WTC11 (cell line): Measurements from ENCODE around the gene NKRF. TPM values are rescaled to one million over a fixed set of nuclear protein-coding genes. Genes with fewer than 3 reads are reported as not detected.
A peak's percentile ranks its signal among the peaks of the same experiment; 100 is the strongest.

Source experiments
- ATAC-seq: fragments of 200-7000 bp; cut with Tn5 transposase; 2 replicates; pipeline ENCODE4 v1.10.0; 2021; ENCODE audit warnings: mild to moderate bottlenecking, moderate library complexity
- CTCF ChIA-PET: fragments of 300-600 bp; sonication (Branson Sonifier 250); formaldehyde crosslinking; loops from one replicate; lab custom pipeline; 2021; ENCODE audit warnings: antibody characterized with exemption; lab: Charles Lee
- POLR2A ChIA-PET: fragments of 350-600 bp; sonication (Branson Sonifier 250); formaldehyde crosslinking; loops from one replicate; lab custom pipeline; 2021; ENCODE audit warnings: antibody characterized with exemption; lab: Charles Lee
- DNase-seq: peaks from one replicate; pipeline ENCODE4 v3.0.0; 2021; ENCODE audit warnings: low spot score
- H3K27ac Mint-ChIP-seq: 2 replicates; pipeline ENCODE4 v1.8.0; 2021; ENCODE audit warnings: mixed read lengths
- H3K27me3 Mint-ChIP-seq: 2 replicates; pipeline ENCODE4 v1.8.0; 2021; ENCODE audit warnings: low read depth, mild to moderate bottlenecking, moderate library complexity, mixed read lengths
- H3K36me3 Mint-ChIP-seq: 2 replicates; pipeline ENCODE4 v1.8.0; 2021; ENCODE audit warnings: mixed read lengths
- H3K4me1 Mint-ChIP-seq: 2 replicates; pipeline ENCODE4 v1.8.0; 2022; ENCODE audit warnings: mixed read lengths
- H3K4me3 Mint-ChIP-seq: 2 replicates; pipeline ENCODE4 v1.8.0; 2021; ENCODE audit warnings: mild to moderate bottlenecking, moderate library complexity, mixed read lengths
- H3K9me3 Mint-ChIP-seq: 2 replicates; pipeline ENCODE4 v1.8.0; 2021; ENCODE audit warnings: mixed read lengths
- ATF1 ChIP-seq: sonication (generic); formaldehyde crosslinking; IDR thresholded peaks from 2 replicates; pipeline ENCODE4 v1.8.1; 2023; ENCODE audit warnings: mild to moderate bottlenecking, moderate library complexity, missing genetic modification reagents
- CBFB ChIP-seq: sonication (generic); formaldehyde crosslinking; IDR thresholded peaks from 2 replicates; pipeline ENCODE4 v1.8.1; 2022; ENCODE audit warnings: mild to moderate bottlenecking, low read depth, missing genetic modification reagents
- ESRRA ChIP-seq: sonication (generic); formaldehyde crosslinking; IDR thresholded peaks from 2 replicates; pipeline ENCODE4 v1.8.1; 2022; ENCODE audit warnings: mild to moderate bottlenecking, missing genetic modification reagents, borderline replicate concordance
- JUN ChIP-seq: sonication (generic); formaldehyde crosslinking; IDR thresholded peaks from 2 replicates; pipeline ENCODE4 v1.8.0; 2023; ENCODE audit warnings: mild to moderate bottlenecking, missing genetic modification reagents
- KAT7 ChIP-seq: sonication (generic); formaldehyde crosslinking; IDR thresholded peaks from 2 replicates; pipeline ENCODE4 v1.8.1; 2023; ENCODE audit warnings: missing genetic modification reagents, mild to moderate bottlenecking, borderline replicate concordance
- SOX15 ChIP-seq: fragments of 250-450 bp; sonication (Bioruptor Pico); IDR thresholded peaks from 2 replicates; pipeline ENCODE4 v1.9.0; 2021; ENCODE audit warnings: mild to moderate bottlenecking
- TCF7 ChIP-seq: sonication (generic); formaldehyde crosslinking; IDR thresholded peaks from 2 replicates; pipeline ENCODE4 v1.8.0; 2022; ENCODE audit warnings: mild to moderate bottlenecking, low read depth, missing genetic modification reagents, moderate library complexity
- ZNF138 ChIP-seq: sonication (generic); formaldehyde crosslinking; conservative IDR thresholded peaks from 2 replicates; pipeline ENCODE4 v1.8.1; 2022; ENCODE audit warnings: mild to moderate bottlenecking, moderate library complexity, missing genetic modification reagents
- microRNA-seq: library from miRNA; unstranded; fragments of <30 nt; microRNA quantifications from one replicate; pipeline ENCODE4 v1.2.0, GENCODE V29; 2022; ENCODE audit warnings: borderline number of aligned reads
- total RNA-seq: library from RNA; stranded (reverse); gene quantifications from 3 replicates; pipeline ENCODE4 v1.2.3, GENCODE V29; 2021
- TF ChIP-seq, protein P1 (sequence below): sonication (generic); formaldehyde crosslinking; IDR thresholded peaks from 2 replicates; pipeline ENCODE4 v1.8.0; 2023; ENCODE audit warnings: missing genetic modification reagents
- TF ChIP-seq, protein P2 (sequence below): sonication (generic); formaldehyde crosslinking; conservative IDR thresholded peaks from 2 replicates; pipeline ENCODE4 v1.8.1; 2022; ENCODE audit warnings: mild to moderate bottlenecking, missing genetic modification reagents
- TF ChIP-seq, protein P3 (sequence below): sonication (generic); formaldehyde crosslinking; conservative IDR thresholded peaks from 2 replicates; pipeline ENCODE4 v1.8.1; 2023; ENCODE audit warnings: mild to moderate bottlenecking, low read depth, missing genetic modification reagents, moderate library complexity
- TF ChIP-seq, protein P4 (sequence below): sonication (generic); formaldehyde crosslinking; IDR thresholded peaks from 2 replicates; pipeline ENCODE4 v1.8.0; 2023; ENCODE audit warnings: mild to moderate bottlenecking, missing genetic modification reagents
- TF ChIP-seq, protein P5 (sequence below): sonication (generic); formaldehyde crosslinking; IDR thresholded peaks from 2 replicates; pipeline ENCODE4 v1.8.1; 2023; ENCODE audit warnings: mild to moderate bottlenecking, missing genetic modification reagents, moderate library complexity

Gene NKRF
- total RNA-seq, 1 experiment from 2014 or later: 15.0 TPM

DNA sequence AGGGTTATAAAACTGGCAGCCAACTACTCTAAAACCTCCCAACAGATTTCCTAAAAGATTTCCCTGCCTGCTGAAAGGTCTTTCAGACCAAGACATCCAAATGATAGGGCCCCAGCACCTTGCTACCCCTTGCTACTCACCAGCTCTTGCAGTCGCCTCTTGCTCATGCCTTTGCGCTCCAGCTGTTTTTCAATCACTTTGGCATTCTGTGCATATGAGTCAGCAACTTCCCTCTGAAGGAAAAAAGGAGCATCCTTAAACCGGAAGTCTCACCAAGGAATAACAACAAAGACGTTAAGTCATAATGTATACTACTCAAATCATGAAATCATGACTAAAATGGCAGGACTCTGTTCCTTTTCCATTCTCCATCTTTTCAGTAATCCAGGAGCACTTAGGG lies 65.0 kb downstream of the NKRF start:
- no peak for DNase-seq
- ChIA-PET POLR2A (no interaction called here), CTCF (no interaction called here)
- no peak for ATAC-seq
- no peak overlapping the region for H3K4me3 Mint-ChIP-seq
- no peaks in the 10 kb centered on the region for H3K27me3 Mint-ChIP-seq
- H3K9me3 Mint-ChIP-seq: no peaks in the 10 kb centered on the region
- 0 out of 2 replicates have a peak, but pooled peaks cover 5% of the 10 kb centered on the region for H3K4me1 Mint-ChIP-seq
- peaks cover 8% of the 10 kb centered on the region for H3K36me3 Mint-ChIP-seq
- no peak overlapping the region for H3K27ac Mint-ChIP-seq
- TF ChIP-seq TCF7 (CRISPR knock-in tag) (no peak), KAT7 (no peak), SOX15 (no peak), ESRRA (no peak), CBFB (CRISPR knock-in tag) (no peak)
- TF ChIP-seq, protein P1, sequence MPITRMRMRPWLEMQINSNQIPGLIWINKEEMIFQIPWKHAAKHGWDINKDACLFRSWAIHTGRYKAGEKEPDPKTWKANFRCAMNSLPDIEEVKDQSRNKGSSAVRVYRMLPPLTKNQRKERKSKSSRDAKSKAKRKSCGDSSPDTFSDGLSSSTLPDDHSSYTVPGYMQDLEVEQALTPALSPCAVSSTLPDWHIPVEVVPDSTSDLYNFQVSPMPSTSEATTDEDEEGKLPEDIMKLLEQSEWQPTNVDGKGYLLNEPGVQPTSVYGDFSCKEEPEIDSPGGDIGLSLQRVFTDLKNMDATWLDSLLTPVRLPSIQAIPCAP: no peak
- TF ChIP-seq, protein P2, sequence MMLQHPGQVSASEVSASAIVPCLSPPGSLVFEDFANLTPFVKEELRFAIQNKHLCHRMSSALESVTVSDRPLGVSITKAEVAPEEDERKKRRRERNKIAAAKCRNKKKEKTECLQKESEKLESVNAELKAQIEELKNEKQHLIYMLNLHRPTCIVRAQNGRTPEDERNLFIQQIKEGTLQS (CRISPR knock-in tag): no peak
- TF ChIP-seq, protein P3, sequence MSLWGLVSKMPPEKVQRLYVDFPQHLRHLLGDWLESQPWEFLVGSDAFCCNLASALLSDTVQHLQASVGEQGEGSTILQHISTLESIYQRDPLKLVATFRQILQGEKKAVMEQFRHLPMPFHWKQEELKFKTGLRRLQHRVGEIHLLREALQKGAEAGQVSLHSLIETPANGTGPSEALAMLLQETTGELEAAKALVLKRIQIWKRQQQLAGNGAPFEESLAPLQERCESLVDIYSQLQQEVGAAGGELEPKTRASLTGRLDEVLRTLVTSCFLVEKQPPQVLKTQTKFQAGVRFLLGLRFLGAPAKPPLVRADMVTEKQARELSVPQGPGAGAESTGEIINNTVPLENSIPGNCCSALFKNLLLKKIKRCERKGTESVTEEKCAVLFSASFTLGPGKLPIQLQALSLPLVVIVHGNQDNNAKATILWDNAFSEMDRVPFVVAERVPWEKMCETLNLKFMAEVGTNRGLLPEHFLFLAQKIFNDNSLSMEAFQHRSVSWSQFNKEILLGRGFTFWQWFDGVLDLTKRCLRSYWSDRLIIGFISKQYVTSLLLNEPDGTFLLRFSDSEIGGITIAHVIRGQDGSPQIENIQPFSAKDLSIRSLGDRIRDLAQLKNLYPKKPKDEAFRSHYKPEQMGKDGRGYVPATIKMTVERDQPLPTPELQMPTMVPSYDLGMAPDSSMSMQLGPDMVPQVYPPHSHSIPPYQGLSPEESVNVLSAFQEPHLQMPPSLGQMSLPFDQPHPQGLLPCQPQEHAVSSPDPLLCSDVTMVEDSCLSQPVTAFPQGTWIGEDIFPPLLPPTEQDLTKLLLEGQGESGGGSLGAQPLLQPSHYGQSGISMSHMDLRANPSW (CRISPR knock-in tag): no peak

DNA sequence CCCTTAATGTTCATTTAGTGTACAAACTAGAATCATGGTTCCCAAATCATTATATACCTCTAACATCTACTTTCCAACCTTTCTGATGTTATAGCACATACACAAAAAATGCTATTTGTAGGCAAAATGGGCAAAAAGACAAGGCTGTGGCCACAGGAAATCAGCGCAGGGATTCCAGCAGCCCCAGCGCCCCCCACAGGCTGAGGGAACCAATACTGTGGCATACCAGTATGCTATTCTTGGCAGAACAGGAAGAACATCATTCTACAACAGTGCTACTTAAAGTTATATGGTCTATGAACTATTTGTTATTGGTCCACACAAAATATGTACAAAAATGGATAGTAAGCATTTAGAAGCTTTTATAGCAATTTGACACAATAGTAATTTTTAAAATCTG lies 66.4 kb downstream of the NKRF start:
- ChIA-PET CTCF (no interaction called here), POLR2A (no interaction called here)
- ATAC-seq: no peak
- H3K9me3 Mint-ChIP-seq: no peaks in the 10 kb centered on the region
- no peak overlapping the region for H3K4me3 Mint-ChIP-seq
- peaks cover 8% of the 10 kb centered on the region for H3K36me3 Mint-ChIP-seq
- H3K27ac Mint-ChIP-seq: no peak overlapping the region
- H3K27me3 Mint-ChIP-seq: no peaks in the 10 kb centered on the region
- 0 out of 2 replicates have a peak, but pooled peaks cover 5% of the 10 kb centered on the region for H3K4me1 Mint-ChIP-seq
- DNase-seq: peak; percentile 32
- TF ChIP-seq, protein P4, sequence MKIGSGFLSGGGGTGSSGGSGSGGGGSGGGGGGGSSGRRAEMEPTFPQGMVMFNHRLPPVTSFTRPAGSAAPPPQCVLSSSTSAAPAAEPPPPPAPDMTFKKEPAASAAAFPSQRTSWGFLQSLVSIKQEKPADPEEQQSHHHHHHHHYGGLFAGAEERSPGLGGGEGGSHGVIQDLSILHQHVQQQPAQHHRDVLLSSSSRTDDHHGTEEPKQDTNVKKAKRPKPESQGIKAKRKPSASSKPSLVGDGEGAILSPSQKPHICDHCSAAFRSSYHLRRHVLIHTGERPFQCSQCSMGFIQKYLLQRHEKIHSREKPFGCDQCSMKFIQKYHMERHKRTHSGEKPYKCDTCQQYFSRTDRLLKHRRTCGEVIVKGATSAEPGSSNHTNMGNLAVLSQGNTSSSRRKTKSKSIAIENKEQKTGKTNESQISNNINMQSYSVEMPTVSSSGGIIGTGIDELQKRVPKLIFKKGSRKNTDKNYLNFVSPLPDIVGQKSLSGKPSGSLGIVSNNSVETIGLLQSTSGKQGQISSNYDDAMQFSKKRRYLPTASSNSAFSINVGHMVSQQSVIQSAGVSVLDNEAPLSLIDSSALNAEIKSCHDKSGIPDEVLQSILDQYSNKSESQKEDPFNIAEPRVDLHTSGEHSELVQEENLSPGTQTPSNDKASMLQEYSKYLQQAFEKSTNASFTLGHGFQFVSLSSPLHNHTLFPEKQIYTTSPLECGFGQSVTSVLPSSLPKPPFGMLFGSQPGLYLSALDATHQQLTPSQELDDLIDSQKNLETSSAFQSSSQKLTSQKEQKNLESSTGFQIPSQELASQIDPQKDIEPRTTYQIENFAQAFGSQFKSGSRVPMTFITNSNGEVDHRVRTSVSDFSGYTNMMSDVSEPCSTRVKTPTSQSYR (CRISPR knock-in tag): no peak
- TF ChIP-seq ZNF138 (CRISPR knock-in tag): no peak
- TF ChIP-seq JUN (CRISPR knock-in tag): no peak
- TF ChIP-seq ATF1 (CRISPR knock-in tag): no peak
- TF ChIP-seq SOX15: no peak
- TF ChIP-seq, protein P5, sequence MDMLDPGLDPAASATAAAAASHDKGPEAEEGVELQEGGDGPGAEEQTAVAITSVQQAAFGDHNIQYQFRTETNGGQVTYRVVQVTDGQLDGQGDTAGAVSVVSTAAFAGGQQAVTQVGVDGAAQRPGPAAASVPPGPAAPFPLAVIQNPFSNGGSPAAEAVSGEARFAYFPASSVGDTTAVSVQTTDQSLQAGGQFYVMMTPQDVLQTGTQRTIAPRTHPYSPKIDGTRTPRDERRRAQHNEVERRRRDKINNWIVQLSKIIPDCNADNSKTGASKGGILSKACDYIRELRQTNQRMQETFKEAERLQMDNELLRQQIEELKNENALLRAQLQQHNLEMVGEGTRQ (CRISPR knock-in tag): no peak

Small RNAs within 50 kb of the gene (microRNA-seq; reads per million reads assigned to microRNA genes)
- gene MIR766: 53.1 reads per million, percentile 53 among the genes with 10 or more reads in this experiment

Other genes with a start within 250 kb of the NKRF start
- gene SLC25A43, start 207.1 kb downstream of the NKRF start, total RNA-seq: 4.5 to 6.1 TPM (median 5.3 TPM) in 3 replicates
- gene SLC25A5, start 138.0 kb downstream of the NKRF start, total RNA-seq: 573 to 595 TPM (median 584 TPM) in 3 replicates
- gene STEEP1, start 41.0 kb downstream of the NKRF start, total RNA-seq: 24.2 to 25.8 TPM (median 25.5 TPM) in 3 replicates
- 39.3 to 43.3 TPM (median 43.0 TPM) in 3 replicates for gene UBE2A, start 31.9 kb downstream of the NKRF start, total RNA-seq
- 52.1 to 62.9 TPM (median 53.6 TPM) in 3 replicates for gene SEPTIN6, start 86.7 kb upstream of the NKRF start, total RNA-seq
- 3.6 to 5.0 TPM (median 4.3 TPM) in 3 replicates for gene SOWAHD, start 152.2 kb upstream of the NKRF start, total RNA-seq
- 1,551 to 1,842 TPM (median 1,763 TPM) in 3 replicates for gene RPL39, start 185.2 kb upstream of the NKRF start, total RNA-seq
- 19.2 to 23.1 TPM (median 23.0 TPM) in 3 replicates for gene UPF3B, start 246.5 kb upstream of the NKRF start, total RNA-seq